Measurements from ENCODE around the gene SERPINE1. TPM values are rescaled to one million over a fixed set of nuclear protein-coding genes. Genes with fewer than 3 reads are reported as not detected.

The SERPINE1 gene
- total RNA-seq, 4 donors from 2014 or later, result 4.7 to 18.6 (median 7.6) TPM

DNA sequence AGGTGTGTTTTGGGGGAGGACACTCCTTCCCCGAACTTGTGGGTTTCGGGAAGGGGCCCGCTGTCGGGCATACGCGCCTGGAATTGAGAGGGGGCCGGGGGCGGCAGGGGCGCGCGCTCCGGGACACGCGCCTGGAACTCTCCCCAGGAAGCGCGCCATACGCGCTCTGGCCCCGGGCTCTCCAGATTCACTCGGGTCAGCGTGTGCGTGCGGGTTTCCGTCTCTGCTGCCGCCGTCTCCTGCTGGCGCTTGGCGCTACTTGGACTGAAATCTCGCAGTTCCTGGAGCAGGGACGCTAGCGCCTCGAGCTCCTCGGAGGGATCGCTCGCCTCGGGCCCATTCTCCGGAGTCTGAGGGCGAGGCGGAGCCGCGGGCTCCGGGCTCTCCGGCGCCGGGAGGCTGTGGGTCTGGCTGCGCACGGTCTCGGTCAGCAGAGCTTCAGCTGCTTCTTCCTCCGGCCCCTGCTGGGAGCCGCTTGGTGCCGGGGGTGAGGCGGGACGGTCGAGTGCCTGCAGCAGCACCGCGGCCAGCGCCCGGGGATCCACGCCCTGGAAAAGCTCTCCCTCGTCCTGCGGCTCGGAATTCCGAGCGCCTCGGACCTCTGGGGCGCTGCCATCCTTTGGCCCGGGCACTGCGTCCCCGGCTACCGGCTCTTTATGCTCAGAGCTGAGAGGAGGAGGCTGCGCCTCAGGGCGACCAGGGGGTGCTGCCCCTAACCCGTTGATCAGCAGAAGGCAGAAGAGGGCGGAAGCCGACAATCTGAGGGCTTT, 37.4 kb downstream of the SERPINE1 start:
- intact Hi-C loops (cut with DNase I), result loop anchor here (10.0 kb wide), 1 partner anchor 269 kb away; the partner anchor contains the start of gene ACHE
- H3K27me3 ChIP-seq, result peaks cover 26% of the 10 kb centered on the region
- no peaks in the 10 kb centered on the region for H3K9me3 ChIP-seq
- DNase-seq, result peak; percentile 25 to 33
- no peak overlapping the region for H3K27ac ChIP-seq
- peaks cover 23 to 38% of the 10 kb centered on the region in 2 donors for H3K4me1 ChIP-seq
- H3K4me3 ChIP-seq (replicated peaks in 1 of 3), result no peak overlapping the region
- WGBS, 2 donors, result 3 to 5% methylated on average over 12 to 31 of the region's 75 CpGs
- H3K36me3 ChIP-seq, result peaks cover 3 to 9% of the 10 kb centered on the region in 2 donors
- TF ChIP-seq, protein P1, sequence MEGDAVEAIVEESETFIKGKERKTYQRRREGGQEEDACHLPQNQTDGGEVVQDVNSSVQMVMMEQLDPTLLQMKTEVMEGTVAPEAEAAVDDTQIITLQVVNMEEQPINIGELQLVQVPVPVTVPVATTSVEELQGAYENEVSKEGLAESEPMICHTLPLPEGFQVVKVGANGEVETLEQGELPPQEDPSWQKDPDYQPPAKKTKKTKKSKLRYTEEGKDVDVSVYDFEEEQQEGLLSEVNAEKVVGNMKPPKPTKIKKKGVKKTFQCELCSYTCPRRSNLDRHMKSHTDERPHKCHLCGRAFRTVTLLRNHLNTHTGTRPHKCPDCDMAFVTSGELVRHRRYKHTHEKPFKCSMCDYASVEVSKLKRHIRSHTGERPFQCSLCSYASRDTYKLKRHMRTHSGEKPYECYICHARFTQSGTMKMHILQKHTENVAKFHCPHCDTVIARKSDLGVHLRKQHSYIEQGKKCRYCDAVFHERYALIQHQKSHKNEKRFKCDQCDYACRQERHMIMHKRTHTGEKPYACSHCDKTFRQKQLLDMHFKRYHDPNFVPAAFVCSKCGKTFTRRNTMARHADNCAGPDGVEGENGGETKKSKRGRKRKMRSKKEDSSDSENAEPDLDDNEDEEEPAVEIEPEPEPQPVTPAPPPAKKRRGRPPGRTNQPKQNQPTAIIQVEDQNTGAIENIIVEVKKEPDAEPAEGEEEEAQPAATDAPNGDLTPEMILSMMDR (IDR thresholded peaks at IDR 0.05), result no peak
- TF ChIP-seq POLR2A (IDR thresholded peaks at IDR 0.05), result no peak

DNA sequence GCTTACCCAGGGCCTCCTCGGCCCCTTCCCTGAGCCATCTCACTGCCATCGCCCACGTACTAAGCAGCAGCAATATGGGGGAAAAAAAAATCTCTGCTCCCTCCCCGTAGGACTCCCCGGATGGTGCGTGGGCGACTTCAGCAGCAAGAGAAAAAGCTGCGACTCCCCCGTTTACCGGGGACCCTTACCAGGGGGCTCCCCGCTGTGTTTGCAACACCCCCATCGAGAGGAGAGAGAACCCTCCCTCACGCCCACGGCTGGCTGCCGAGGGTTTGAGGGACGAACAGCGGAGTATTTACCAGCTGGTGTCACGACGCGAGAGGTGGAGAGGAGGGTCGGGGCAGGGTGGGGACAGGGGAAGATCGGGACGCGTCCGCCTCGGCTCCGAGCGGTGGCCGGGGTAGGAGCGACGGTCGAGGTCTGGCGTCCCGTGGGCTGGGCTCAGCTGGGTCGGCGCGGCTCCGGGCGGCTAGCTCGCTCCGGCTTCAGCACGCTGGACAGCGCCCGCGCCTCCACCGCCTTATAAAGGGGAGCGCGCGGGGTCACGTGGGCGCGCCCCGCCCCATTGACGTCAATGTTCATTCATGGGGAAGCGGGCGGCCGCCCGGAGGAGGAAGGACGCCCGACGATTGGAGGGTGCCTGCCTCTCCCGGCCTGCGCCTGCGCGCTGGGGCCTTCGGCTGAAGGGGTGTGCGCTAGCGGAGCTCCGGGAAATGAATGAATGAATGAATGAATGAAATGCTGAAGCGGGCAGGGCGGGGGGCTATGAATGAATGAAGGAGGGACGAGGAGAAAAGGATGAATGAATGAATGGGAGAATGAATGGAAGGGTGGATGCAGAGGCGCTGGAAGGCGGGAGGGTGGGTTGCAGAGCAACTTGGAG, 38.4 kb downstream of the SERPINE1 start, which contains the start of gene VGF:
Gene VGF, minus strand, starts transcription at position 495 of the 883 bp plus-strand sequence. CDS start 726 bp downstream, outside the sequence.
- TF ChIP-seq, protein P1 (IDR thresholded peaks at IDR 0.05), result no peak
- TF ChIP-seq POLR2A (IDR thresholded peaks at IDR 0.05), result no peak
- 2 to 4% methylated on average over 37 to 56 of the region's 74 CpGs for WGBS, 2 donors
- Histone ChIP-seq H3K27ac (no peak within 1 kb of the TSS), H3K36me3 (peaks cover 0 to 3% of the 10 kb centered on the region in 2 donors), H3K4me1 (peaks cover 23 to 48% of the 10 kb centered on the region in 2 donors), H3K4me3 (replicated peaks in 1 of 3) (no peak within 1 kb of the TSS), H3K9me3 (no peaks in the 10 kb centered on the region), H3K27me3 (peaks cover 30% of the 10 kb centered on the region)
- DNase-seq, result peak; percentile 85 to 87
- intact Hi-C loops (cut with DNase I), result loop anchor here (10.0 kb wide), 1 partner anchor 271 kb away; the partner anchor contains the start of gene ACHE

DNA sequence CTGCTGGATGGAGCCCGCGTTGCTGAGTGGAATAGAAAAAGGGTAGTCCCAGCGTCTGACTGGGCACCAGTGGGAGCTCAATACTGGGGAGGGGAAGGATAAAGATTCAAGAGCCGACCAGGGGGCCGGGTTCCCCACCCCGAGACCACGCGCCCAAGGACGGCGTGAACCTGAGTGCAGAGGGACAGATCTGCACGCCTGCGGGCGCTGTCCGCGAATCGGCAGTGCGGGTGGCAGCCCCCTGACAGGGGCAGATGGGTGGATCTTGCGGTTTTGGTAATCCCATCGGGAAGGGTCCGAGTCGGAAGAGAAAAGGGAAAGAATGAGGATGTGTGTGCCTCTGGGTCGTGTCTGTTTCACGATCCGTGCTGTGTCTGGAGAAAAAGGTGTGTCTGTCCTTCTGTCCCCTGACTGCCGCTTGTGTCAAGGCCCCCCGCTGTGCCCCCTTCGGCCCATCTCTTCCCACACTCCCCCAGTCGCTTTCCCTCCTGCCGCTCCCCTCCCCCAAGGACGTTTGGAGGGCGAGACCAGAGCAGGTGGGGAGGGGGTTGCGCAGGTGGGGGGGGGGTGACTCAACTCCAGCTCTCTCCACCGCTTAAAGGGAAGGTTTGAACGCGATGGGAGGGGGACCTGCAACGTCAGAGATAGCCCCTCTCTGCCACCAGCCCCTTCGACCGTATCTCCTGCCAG, 39.2 kb downstream of the SERPINE1 start:
- no peak overlapping the region for H3K4me3 ChIP-seq (replicated peaks in 1 of 3)
- no peaks in the 10 kb centered on the region for H3K36me3 ChIP-seq
- peaks cover 23 to 50% of the 10 kb centered on the region in 2 donors for H3K4me1 ChIP-seq
- H3K27me3 ChIP-seq, result peaks cover 31% of the 10 kb centered on the region
- intact Hi-C loops (cut with DNase I), result loop anchor here (10.0 kb wide), 1 partner anchor 271 kb away; the partner anchor contains the start of gene ACHE
- no peak overlapping the region for H3K27ac ChIP-seq
- H3K9me3 ChIP-seq, result no peaks in the 10 kb centered on the region
- no peak for DNase-seq
- WGBS, 2 donors, result 0 to 5% methylated on average over 26 to 28 of the region's 38 CpGs
- TF ChIP-seq POLR2A (IDR thresholded peaks at IDR 0.05), result no peak
- TF ChIP-seq, protein P1 (IDR thresholded peaks at IDR 0.05), result no peak

DNA sequence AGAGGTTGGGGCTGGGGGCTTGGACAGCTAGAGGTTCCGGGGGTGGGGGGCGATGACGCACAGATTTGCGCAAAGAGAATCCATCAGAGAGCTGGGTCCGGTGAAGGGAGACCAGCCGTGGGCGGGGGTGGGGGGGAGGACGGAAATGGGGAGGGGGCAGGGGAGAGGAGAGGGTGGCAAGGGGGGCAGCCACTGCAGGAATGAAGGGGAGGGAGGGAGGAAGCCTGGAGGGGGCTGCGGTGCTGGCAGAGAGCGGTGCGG, 39.7 kb downstream of the SERPINE1 start:
- DNase-seq, result no peak
- intact Hi-C loops (cut with DNase I), result loop anchor here (10.0 kb wide), 1 partner anchor 272 kb away; the partner anchor contains the start of gene ACHE
- H3K36me3 ChIP-seq, result no peaks in the 10 kb centered on the region
- H3K27ac ChIP-seq, result no peak overlapping the region
- peaks cover 36% of the 10 kb centered on the region for H3K27me3 ChIP-seq
- H3K4me3 ChIP-seq (replicated peaks in 1 of 3), result no peak overlapping the region
- H3K9me3 ChIP-seq, result no peaks in the 10 kb centered on the region
- peaks cover 23 to 52% of the 10 kb centered on the region in 2 donors for H3K4me1 ChIP-seq
- TF ChIP-seq, protein P1 (IDR thresholded peaks at IDR 0.05), result no peak
- no peak for TF ChIP-seq POLR2A (IDR thresholded peaks at IDR 0.05)
- 2 to 4% methylated on average over 5 to 7 of the region's 11 CpGs for WGBS, 2 donors

Measured in thyroid gland (tissue), 4 donors.